Stimulated activated memory B cell treated with anti-CD40 and anti-IgM and Interleukin-4, amounts not matched to agents 10 μg/mL and 1 μg/mL and 100 μg/mL, for 72 hours (primary cell): ENCODE data around the gene CNTN5.

Source experiments
- ATAC-seq: fragments of 150-1000 bp; cut with Tn5 transposase; 2 replicates; pipeline ENCODE4 v1.10.0; 2021
- H3K27ac Mint-ChIP-seq: one replicate; pipeline ENCODE4 v1.8.0; 2022; ENCODE audit warnings: mild to moderate bottlenecking, mixed read lengths
- H3K27me3 Mint-ChIP-seq: one replicate; pipeline ENCODE4 v1.8.0; 2022; ENCODE audit warnings: mixed read lengths
- H3K36me3 Mint-ChIP-seq: one replicate; pipeline ENCODE4 v1.8.0; 2022; ENCODE audit warnings: mixed read lengths
- H3K4me1 Mint-ChIP-seq: one replicate; pipeline ENCODE4 v1.8.0; 2022; ENCODE audit warnings: mixed read lengths
- H3K4me3 Mint-ChIP-seq: one replicate; pipeline ENCODE4 v1.8.0; 2022; ENCODE audit warnings: mild to moderate bottlenecking, moderate library complexity, mixed read lengths
- H3K9me3 Mint-ChIP-seq: one replicate; pipeline ENCODE4 v1.8.0; 2022; ENCODE audit warnings: mixed read lengths

Gene CNTN5

DNA sequence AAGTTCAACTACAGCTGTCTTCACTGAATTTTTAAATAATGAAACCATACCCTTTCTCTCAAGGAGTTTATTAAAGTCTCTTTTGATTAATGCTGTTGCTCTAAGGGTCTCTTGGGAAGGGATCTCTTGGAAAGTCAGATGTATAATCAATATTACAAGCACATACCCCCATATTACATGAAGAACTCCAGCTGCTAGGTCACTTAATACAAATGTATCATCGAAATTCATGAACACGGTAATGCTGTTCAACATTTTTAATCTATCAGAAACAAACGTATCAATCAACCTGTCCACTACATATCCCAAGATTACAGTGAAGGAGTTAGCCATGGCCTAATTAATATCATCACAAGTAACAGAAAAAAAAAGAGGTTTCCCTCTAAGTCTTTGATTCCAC is 1283.1 kb downstream of the CNTN5 start:
- H3K36me3 Mint-ChIP-seq: no peaks in the 10 kb centered on the region
- H3K9me3 Mint-ChIP-seq: no peaks in the 10 kb centered on the region
- ATAC-seq: no peak
- H3K27me3 Mint-ChIP-seq: no peaks in the 10 kb centered on the region
- no peaks in the 10 kb centered on the region for H3K4me1 Mint-ChIP-seq
- no peak overlapping the region for H3K27ac Mint-ChIP-seq
- H3K4me3 Mint-ChIP-seq: no peak overlapping the region

DNA sequence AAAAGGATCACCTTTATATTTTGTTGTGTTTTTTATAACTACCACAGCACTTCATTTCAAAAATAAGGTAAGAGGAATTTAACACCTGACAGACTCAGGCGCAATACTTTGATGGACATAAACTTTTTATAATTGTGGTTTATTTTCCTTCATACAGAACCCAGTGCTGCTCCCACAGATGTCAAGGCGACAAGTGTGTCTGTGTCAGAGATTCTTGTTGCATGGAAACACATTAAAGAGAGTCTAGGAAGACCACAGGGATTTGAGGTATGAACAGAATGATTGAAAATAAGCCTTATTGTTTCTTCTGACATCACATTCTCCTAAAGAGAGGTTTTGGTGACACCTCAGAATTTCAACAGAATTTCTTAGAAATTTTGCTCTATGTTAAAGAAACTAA is 1287.5 kb downstream of the CNTN5 start:
- no peak overlapping the region for H3K27ac Mint-ChIP-seq
- H3K4me3 Mint-ChIP-seq: no peak overlapping the region
- no peak for ATAC-seq
- H3K4me1 Mint-ChIP-seq: no peaks in the 10 kb centered on the region
- no peaks in the 10 kb centered on the region for H3K27me3 Mint-ChIP-seq
- no peaks in the 10 kb centered on the region for H3K36me3 Mint-ChIP-seq
- H3K9me3 Mint-ChIP-seq: no peaks in the 10 kb centered on the region

DNA sequence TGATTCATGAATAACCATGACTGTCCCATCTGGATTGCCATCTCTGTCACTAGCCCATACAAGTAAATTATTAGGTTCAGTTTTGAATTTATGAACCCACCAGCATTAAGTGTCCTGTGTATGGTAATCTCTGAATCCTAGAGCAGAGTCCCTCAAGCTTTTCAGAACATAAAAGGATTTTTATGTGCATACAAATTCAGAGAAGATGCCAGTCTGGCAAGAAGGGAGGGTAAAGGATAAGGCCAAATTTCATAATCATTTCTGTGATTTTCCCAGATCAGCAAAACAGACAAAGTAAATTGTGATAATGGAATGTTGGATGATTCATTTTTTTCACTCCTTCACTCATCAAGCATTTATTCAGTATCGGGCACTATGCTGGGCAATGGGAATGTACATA is 1295.2 kb downstream of the CNTN5 start:
- no peak overlapping the region for H3K4me3 Mint-ChIP-seq
- H3K27me3 Mint-ChIP-seq: no peaks in the 10 kb centered on the region
- H3K27ac Mint-ChIP-seq: no peak overlapping the region
- ATAC-seq: no peak
- H3K36me3 Mint-ChIP-seq: no peaks in the 10 kb centered on the region
- no peaks in the 10 kb centered on the region for H3K4me1 Mint-ChIP-seq
- H3K9me3 Mint-ChIP-seq: no peaks in the 10 kb centered on the region

DNA sequence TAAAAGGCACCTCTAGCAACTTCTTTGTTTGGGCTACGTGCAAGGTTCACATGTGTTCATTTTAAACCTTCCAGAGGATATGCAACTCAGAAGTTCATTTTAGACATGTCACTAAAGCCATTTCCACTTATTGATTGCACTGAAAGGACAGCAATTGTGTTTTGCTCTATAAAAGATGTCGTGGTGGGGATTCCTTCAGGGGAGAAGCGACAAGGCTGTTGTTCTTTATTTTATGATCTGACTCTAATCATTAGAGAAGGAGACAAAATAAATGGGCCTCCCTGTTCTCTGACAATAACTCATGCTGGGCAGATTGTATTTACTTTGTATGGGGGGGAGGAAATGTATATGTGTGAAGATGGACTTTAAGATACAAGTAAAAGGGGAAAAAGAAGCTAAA is 1296.2 kb downstream of the CNTN5 start:
- Mint-ChIP-seq H3K27me3 (no peaks in the 10 kb centered on the region), H3K4me1 (no peaks in the 10 kb centered on the region), H3K9me3 (no peaks in the 10 kb centered on the region), H3K4me3 (no peak overlapping the region), H3K27ac (no peak overlapping the region), H3K36me3 (no peaks in the 10 kb centered on the region)
- ATAC-seq: no peak

DNA sequence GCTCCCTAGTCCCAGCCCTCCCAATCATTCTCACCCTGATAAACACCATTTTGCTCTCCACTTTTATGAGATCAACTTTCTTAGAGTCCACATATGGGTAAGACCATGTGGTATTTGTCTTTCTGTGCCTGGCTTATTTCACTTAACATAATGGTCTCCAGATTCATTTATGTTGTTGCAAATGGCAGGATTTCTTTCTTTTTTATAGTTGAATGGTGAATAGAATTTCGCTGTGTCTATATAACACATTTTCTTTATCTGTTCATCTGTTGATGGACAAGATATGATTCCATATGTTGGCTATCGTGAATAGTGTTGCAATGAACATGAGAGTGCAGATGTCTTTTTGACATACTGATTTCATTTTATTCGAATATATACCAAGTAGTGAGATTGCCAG is 1298.9 kb downstream of the CNTN5 start:
- no peaks in the 10 kb centered on the region for H3K36me3 Mint-ChIP-seq
- no peak overlapping the region for H3K27ac Mint-ChIP-seq
- H3K27me3 Mint-ChIP-seq: no peaks in the 10 kb centered on the region
- H3K4me1 Mint-ChIP-seq: no peaks in the 10 kb centered on the region
- no peak overlapping the region for H3K4me3 Mint-ChIP-seq
- no peak for ATAC-seq
- no peaks in the 10 kb centered on the region for H3K9me3 Mint-ChIP-seq

DNA sequence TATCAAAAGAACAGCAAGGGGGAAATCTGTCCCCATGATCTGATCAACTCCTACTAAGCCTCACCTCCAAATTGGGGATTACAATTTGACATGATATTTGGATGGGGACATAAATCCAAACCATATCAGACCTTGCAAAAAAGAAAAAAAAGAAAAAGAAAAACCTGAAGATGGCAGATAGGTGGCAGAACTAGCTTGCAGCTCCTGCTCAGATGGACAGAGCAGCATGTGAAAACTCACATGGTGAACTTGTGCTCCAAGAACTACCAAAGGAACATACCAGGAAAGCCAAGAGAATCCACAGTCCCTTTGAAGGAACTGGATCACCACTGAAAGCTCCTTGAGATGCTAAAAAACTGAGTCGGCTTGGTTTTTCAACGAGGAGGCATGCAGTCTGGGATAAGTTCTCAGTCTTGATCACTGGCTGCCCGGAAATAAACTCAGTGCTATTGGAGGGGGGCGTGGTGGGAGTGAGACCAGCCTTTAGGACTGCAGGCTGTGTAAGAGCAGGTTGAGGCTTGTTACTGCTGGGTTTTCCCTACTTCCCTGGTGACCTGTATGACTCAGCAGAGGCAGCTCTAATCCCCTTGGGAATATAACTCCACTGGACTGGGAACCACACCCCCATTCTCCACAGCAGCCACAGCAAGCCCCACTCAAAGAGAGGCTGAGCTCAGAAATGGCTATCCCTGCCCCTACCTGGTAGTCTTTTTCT is 1308.0 kb downstream of the CNTN5 start:
- H3K27ac Mint-ChIP-seq: no peak overlapping the region
- no peaks in the 10 kb centered on the region for H3K36me3 Mint-ChIP-seq
- peaks cover 8% of the 10 kb centered on the region for H3K9me3 Mint-ChIP-seq
- no peaks in the 10 kb centered on the region for H3K4me1 Mint-ChIP-seq
- H3K27me3 Mint-ChIP-seq: no peaks in the 10 kb centered on the region
- H3K4me3 Mint-ChIP-seq: no peak overlapping the region
- no peak for ATAC-seq

DNA sequence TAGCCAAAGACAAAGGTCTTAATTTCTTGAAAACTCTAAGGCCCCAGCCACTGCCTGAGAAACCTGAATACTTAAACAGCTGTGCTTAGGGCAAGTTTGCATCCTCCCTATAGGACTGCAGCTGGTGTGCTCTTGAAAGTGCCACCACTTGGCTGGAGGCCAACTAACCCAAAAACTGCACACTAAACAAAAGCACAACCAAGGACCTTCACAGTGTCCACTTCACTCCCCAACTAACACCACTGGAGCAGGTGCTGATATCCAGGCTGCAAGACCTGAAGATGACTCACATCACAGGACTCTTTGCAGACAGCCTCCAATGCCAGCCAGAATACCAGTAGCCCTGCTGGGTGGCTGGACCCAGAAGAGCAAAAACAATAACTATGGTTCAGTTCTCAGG is 1308.6 kb downstream of the CNTN5 start:
- no peak overlapping the region for H3K27ac Mint-ChIP-seq
- H3K4me1 Mint-ChIP-seq: no peaks in the 10 kb centered on the region
- H3K27me3 Mint-ChIP-seq: no peaks in the 10 kb centered on the region
- no peak for ATAC-seq
- no peaks in the 10 kb centered on the region for H3K36me3 Mint-ChIP-seq
- H3K4me3 Mint-ChIP-seq: no peak overlapping the region
- peaks cover 8% of the 10 kb centered on the region for H3K9me3 Mint-ChIP-seq

DNA sequence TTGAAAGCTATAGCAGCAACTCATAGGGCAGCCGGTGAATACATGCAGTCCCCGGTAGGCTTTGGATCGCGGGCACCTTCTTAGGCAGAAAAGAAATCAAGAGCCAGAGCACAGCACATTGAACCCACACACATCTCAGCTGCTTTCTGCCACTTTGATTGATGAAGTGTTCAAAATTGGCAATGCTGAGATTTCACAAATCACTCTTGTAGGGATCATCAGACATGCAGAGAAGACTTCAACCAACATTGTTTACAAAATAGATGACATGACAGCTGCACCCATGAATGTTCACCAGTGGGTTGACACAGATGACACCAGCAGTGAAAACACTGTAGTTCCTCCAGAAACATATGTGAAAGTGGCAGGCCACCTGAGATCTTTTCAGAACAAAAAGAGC is 1316.1 kb downstream of the CNTN5 start:
- Mint-ChIP-seq H3K27ac (no peak overlapping the region), H3K4me3 (no peak overlapping the region), H3K36me3 (no peaks in the 10 kb centered on the region), H3K9me3 (peaks cover 2% of the 10 kb centered on the region), H3K27me3 (no peaks in the 10 kb centered on the region), H3K4me1 (no peaks in the 10 kb centered on the region)
- no peak for ATAC-seq

DNA sequence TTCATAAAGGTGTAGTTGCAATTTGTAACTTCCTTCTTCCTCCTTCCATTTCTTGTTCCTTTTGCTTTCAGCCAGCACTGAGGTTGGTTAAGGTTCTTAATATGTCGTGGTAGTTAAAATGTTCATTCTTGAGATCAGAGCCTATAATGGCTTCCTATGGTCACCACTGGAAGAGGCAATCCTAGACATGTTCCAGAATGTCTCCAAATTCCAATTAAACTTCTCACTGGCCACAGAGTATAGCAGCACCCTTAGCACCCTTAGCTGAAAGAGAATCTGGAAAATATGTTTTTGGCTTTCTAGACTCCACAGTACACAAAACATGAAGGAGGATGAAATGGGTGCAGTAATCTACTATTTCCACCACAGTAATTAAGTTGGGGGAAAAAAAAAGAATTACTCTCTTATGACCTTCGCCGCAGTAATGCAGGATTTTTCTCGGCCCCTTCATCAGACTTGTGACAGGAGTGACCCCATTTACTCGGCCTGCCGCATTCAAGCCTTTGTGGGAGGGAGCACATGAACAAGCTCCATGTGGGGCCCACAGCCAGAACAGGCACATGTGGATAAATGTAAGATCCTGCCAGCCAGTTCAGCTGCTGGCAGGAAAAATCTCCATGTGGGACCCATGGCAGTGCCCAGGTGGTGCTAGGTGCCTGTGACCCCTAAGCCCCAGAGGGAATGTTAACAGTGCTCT is 1317.5 kb downstream of the CNTN5 start:
- H3K36me3 Mint-ChIP-seq: no peaks in the 10 kb centered on the region
- H3K27ac Mint-ChIP-seq: no peak overlapping the region
- no peaks in the 10 kb centered on the region for H3K27me3 Mint-ChIP-seq
- H3K4me1 Mint-ChIP-seq: no peaks in the 10 kb centered on the region
- no peaks in the 10 kb centered on the region for H3K9me3 Mint-ChIP-seq
- ATAC-seq: no peak
- no peak overlapping the region for H3K4me3 Mint-ChIP-seq

DNA sequence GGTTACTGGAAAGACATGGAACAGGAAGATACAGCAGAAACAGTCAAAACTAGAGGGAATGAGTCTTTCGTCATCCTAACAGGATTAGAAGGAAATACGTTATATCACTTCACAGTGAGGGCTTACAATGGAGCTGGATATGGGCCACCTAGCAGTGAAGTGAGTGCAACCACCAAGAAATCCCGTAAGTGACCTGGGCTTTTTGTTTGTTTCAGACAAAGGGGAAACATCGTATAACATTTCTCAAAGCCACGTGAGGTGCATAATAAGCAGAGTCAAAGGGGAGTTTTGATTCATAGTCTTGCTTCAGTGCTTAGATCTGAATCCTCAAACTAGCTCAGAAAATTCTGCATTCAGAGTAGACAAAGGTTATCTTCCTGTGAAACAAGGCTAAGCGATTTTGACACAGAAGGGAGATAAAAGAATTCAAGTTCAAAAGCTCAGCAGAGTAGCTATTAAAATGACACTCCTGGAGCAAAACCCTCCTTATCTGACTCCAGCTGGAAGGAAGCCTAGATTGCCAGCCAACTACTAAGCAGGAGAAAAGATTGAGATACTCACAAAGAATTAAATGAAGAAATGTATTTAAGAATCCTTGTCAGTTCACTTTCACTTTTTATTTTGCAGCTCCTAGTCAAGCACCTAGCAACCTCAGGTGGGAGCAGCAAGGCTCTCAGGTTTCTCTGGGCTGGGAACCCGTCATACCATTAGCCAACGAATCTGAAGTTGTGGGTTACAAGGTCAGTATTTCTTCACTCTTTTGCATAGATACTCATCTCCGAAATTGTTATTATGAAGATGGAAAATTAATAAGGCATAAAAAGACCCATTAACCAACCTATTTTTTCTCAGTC is 1319.9 kb downstream of the CNTN5 start:
- Mint-ChIP-seq H3K4me1 (no peaks in the 10 kb centered on the region), H3K4me3 (no peak overlapping the region), H3K27ac (no peak overlapping the region), H3K9me3 (no peaks in the 10 kb centered on the region), H3K27me3 (no peaks in the 10 kb centered on the region), H3K36me3 (no peaks in the 10 kb centered on the region)
- ATAC-seq: no peak

DNA sequence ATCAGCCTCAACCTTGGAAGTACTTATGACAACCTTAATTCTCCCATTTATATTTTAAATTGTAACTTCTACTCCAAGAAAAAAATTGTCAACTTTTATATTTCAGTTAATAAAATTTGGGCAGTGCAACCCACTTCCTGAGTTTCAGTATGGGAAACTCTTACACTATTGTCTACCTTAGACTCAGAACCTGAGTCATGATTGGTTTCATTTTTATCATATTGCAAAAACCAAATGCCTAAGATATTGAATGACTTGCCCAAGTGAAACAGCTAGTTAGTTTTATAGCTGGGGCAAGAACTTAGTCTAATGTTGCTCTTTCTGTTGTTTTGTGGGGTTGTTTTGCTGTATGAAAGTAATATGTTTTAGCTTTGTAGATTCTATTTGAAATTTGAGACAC is 1332.3 kb downstream of the CNTN5 start:
- H3K36me3 Mint-ChIP-seq: no peaks in the 10 kb centered on the region
- peaks cover 3% of the 10 kb centered on the region for H3K9me3 Mint-ChIP-seq
- no peak overlapping the region for H3K4me3 Mint-ChIP-seq
- no peak for ATAC-seq
- H3K27ac Mint-ChIP-seq: no peak overlapping the region
- H3K27me3 Mint-ChIP-seq: no peaks in the 10 kb centered on the region
- H3K4me1 Mint-ChIP-seq: no peaks in the 10 kb centered on the region

DNA sequence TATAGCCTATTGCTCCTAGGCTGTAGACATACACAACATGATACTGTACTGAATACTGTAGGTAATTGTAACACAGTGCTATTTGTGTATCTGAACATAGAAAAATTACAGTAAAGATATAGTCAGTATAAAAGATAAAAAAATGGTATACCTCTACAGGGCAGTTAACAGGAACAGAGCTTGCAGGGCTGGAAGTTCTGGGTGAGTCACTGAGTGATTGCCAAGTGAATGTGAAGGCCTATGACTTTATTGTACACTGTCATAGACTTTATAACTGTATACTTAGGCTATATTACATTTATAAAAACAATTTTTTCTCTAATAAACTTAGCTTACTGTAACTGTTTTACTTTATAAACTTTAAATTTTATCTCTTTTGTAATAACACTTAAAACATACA is 1334.0 kb downstream of the CNTN5 start:
- no peaks in the 10 kb centered on the region for H3K27me3 Mint-ChIP-seq
- no peak overlapping the region for H3K27ac Mint-ChIP-seq
- no peak overlapping the region for H3K4me3 Mint-ChIP-seq
- H3K9me3 Mint-ChIP-seq: peaks cover 3% of the 10 kb centered on the region
- no peak for ATAC-seq
- H3K4me1 Mint-ChIP-seq: no peaks in the 10 kb centered on the region
- H3K36me3 Mint-ChIP-seq: no peaks in the 10 kb centered on the region

DNA sequence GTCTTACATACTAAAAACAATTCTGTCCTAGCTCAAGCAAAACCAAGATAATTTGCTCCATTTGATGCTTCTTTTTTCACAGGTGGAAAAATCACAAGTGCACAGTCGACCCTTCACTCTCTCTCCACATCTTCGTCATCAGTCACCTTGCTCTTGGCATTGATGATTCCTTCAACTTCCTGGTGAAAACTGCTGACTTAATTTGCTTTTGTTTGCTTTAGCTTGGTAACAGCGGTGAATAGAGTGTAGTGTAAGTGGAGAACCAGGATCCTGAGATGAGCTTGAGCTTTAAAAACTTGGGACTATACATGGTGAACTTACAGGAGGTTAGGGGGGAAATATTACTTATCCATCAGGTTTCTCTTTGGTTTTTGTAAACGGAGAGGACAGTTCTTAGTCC is 1335.3 kb downstream of the CNTN5 start:
- H3K27ac Mint-ChIP-seq: no peak overlapping the region
- no peaks in the 10 kb centered on the region for H3K27me3 Mint-ChIP-seq
- no peaks in the 10 kb centered on the region for H3K36me3 Mint-ChIP-seq
- no peak for ATAC-seq
- H3K4me3 Mint-ChIP-seq: no peak overlapping the region
- H3K9me3 Mint-ChIP-seq: peaks cover 6% of the 10 kb centered on the region
- H3K4me1 Mint-ChIP-seq: no peaks in the 10 kb centered on the region

DNA sequence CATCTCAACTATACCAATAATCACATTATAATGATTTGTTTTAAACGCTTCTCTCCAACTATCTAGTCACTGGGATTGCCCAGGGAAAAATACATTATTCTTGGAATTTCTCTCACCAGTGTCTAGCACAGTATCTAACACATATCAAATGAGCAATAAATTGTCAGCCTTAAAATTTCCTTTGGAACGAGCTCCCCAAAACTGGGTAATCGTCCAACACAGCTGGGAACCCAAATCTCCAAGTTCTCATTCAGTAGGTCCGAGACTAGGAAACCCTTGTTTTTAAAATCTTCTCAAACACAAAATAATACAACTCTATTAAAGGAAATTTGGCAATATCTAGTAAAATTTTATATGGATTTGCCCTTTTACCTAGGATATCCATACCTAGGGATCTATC is 1338.5 kb downstream of the CNTN5 start:
- ATAC-seq: no peak
- H3K9me3 Mint-ChIP-seq: peaks cover 9% of the 10 kb centered on the region
- no peaks in the 10 kb centered on the region for H3K27me3 Mint-ChIP-seq
- H3K4me1 Mint-ChIP-seq: no peaks in the 10 kb centered on the region
- no peaks in the 10 kb centered on the region for H3K36me3 Mint-ChIP-seq
- no peak overlapping the region for H3K4me3 Mint-ChIP-seq
- H3K27ac Mint-ChIP-seq: no peak overlapping the region

DNA sequence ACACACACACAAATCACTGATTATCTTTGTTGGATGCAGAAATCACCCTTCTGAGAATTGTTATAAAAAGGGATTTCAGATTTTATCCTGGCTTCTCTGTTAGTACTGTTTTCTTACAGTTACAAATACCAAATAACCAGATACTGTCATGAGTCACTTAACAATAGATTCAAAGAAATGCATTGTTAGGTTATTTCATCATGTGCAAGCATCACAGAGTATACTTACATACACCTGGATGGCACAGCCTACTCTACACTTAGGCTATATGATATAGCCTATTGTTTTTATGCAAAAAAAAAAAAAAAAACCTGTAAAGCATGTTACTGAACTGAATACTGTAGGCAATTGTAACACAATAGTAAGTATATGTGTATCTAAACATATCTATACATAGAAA is 1347.1 kb downstream of the CNTN5 start:
- Mint-ChIP-seq H3K27me3 (no peaks in the 10 kb centered on the region), H3K9me3 (peaks cover 2% of the 10 kb centered on the region), H3K4me3 (no peak overlapping the region), H3K36me3 (no peaks in the 10 kb centered on the region), H3K4me1 (no peaks in the 10 kb centered on the region), H3K27ac (no peak overlapping the region)
- no peak for ATAC-seq
